ENCODE data around the gene MANEA. TPM values are rescaled to one million over a fixed set of nuclear protein-coding genes. Genes with fewer than 3 reads are reported as not detected.

The MANEA gene
- total RNA-seq, 2 donors from 2014 or later = 77.8 to 141 TPM

DNA sequence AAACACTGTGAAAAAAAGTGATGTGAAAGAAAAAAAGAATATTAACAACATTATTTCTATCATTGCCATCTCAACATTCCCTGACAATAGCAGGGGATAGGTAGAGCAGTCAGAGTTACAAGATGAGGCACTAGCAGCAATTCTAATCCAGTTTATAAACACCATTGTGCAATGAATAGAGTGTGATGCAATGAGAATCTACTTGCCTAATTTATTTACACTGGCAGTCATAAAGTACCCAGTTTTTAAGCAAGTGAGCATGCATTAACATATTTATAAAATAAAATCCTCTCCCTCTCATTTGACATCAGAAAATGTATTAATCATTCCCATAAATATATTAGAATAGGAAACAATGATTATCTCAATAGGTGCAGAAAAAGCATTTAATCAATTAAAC is 2.5 kb upstream of the MANEA start:
- H3K4me1 ChIP-seq (ENCODE audit: control insufficient read depth, insufficient read depth, low read length) = peaks cover 6% of the 10 kb centered on the region
- peaks cover 33% of the 10 kb centered on the region for H3K4me1 Mint-ChIP-seq
- TF ChIP-seq, protein P1, sequence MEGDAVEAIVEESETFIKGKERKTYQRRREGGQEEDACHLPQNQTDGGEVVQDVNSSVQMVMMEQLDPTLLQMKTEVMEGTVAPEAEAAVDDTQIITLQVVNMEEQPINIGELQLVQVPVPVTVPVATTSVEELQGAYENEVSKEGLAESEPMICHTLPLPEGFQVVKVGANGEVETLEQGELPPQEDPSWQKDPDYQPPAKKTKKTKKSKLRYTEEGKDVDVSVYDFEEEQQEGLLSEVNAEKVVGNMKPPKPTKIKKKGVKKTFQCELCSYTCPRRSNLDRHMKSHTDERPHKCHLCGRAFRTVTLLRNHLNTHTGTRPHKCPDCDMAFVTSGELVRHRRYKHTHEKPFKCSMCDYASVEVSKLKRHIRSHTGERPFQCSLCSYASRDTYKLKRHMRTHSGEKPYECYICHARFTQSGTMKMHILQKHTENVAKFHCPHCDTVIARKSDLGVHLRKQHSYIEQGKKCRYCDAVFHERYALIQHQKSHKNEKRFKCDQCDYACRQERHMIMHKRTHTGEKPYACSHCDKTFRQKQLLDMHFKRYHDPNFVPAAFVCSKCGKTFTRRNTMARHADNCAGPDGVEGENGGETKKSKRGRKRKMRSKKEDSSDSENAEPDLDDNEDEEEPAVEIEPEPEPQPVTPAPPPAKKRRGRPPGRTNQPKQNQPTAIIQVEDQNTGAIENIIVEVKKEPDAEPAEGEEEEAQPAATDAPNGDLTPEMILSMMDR (conservative IDR thresholded peaks at IDR 0.05) = no peak
- H3K9ac ChIP-seq (ENCODE audit: extremely low read depth, low read length, poor library complexity, severe bottlenecking) = peak overlapping the region; percentile 99
- H3K36me3 ChIP-seq (ENCODE audit: control insufficient read depth, insufficient read depth, low read length) = peaks cover 41% of the 10 kb centered on the region
- peaks cover 18% of the 10 kb centered on the region for H3K9me3 Mint-ChIP-seq
- peak overlapping the region; percentile 99 for H3K4me3 ChIP-seq (ENCODE audit: low read length)
- no peak overlapping the region for H3K27ac ChIP-seq (ENCODE audit: low read depth, low read length)
- H3K27me3 ChIP-seq (ENCODE audit: control insufficient read depth, insufficient read depth, low read length, poor library complexity, severe bottlenecking) = no peaks in the 10 kb centered on the region
- H3K9me3 ChIP-seq (ENCODE audit: control insufficient read depth, low read length) = peaks cover 4% of the 10 kb centered on the region
- DNase-seq = no peak
- peak overlapping the region; percentile 94 for H3K4me3 Mint-ChIP-seq
- H3K27ac Mint-ChIP-seq = peak overlapping the region; percentile 87
- H3K27me3 Mint-ChIP-seq (ENCODE audit: insufficient read depth) = no peaks in the 10 kb centered on the region
- peaks cover 28% of the 10 kb centered on the region for H3K36me3 Mint-ChIP-seq (ENCODE audit: low read depth)

DNA sequence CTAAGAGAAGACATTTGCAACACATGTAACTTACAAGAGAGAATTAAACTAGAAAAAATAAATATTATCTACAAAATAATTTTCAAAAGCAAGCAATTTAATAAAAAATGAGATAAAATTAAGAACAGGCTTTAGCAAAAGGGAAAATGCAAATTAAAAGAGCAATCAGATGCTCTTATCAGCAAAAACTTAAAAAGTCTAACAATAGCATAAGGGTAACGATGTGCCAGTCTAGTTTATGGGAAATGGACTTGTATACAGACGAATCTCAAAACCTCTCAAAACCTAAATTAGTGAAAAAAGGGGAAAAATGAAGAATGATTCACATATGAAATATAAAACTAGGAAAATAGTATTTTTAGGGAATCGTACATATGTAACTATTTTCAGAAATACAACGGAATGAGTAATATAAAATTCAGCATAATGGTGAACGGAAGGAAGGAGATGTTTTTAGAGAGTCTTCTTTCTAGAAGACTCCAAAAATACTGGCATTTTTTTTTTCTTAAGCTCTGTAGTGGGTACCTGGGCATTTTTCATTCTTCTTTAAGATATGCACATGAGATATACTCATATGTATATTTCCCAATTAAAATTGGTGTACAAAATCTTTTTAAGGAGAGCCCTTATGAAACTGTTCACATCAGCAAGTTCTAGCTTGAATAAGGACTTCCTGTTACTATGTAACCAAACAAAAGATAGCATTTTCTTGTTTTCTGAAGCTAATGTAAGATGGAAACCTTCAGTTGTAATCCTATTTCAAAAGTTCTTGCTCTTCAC is 927 bp upstream of the MANEA start:
- H3K27ac Mint-ChIP-seq = peak overlapping the region; percentile 96
- peak overlapping the region; percentile 94 for H3K4me3 Mint-ChIP-seq
- peaks cover 36% of the 10 kb centered on the region for H3K36me3 Mint-ChIP-seq (ENCODE audit: low read depth)
- H3K27ac ChIP-seq (ENCODE audit: low read depth, low read length) = peak overlapping the region; percentile 93
- peaks cover 22% of the 10 kb centered on the region for H3K4me1 Mint-ChIP-seq
- TF ChIP-seq, protein P1 (conservative IDR thresholded peaks at IDR 0.05) = no peak
- H3K9me3 Mint-ChIP-seq = peaks cover 30% of the 10 kb centered on the region
- peak overlapping the region; percentile 99 for H3K4me3 ChIP-seq (ENCODE audit: low read length)
- peaks cover 6% of the 10 kb centered on the region for H3K4me1 ChIP-seq (ENCODE audit: control insufficient read depth, insufficient read depth, low read length)
- peaks cover 17% of the 10 kb centered on the region for H3K9me3 ChIP-seq (ENCODE audit: control insufficient read depth, low read length)
- no peaks in the 10 kb centered on the region for H3K27me3 ChIP-seq (ENCODE audit: control insufficient read depth, insufficient read depth, low read length, poor library complexity, severe bottlenecking)
- no peaks in the 10 kb centered on the region for H3K27me3 Mint-ChIP-seq (ENCODE audit: insufficient read depth)
- H3K36me3 ChIP-seq (ENCODE audit: control insufficient read depth, insufficient read depth, low read length) = peaks cover 44% of the 10 kb centered on the region
- 21 to 60% methylated on average over 2 to 4 of the region's 5 CpGs for WGBS, 2 experiments (ENCODE audit: insufficient coverage in 1 of 2, insufficient read length in 1 of 2)
- H3K9ac ChIP-seq (ENCODE audit: extremely low read depth, low read length, poor library complexity, severe bottlenecking) = peak overlapping the region; percentile 99
- DNase-seq = no peak

DNA sequence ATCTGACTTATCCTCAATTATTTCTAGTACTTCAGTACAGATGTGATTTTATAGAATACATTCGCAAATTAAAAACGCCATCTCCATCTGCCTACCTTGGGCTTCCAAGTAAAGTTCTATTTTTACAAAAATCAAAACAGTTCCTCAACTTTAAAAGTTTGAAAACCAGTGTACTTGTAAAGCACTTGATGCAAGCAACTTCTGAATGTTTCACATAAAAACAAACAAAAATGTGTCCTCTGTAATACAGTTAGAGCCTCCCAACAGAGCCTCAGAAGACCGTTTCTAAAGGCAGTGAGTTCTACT is 384 bp upstream of the MANEA start:
- Mint-ChIP-seq H3K27ac (peak overlapping the region; percentile 96), H3K4me1 (peaks cover 17% of the 10 kb centered on the region), H3K36me3 (ENCODE audit: low read depth) (peaks cover 38% of the 10 kb centered on the region), H3K27me3 (ENCODE audit: insufficient read depth) (no peaks in the 10 kb centered on the region), H3K9me3 (peaks cover 33% of the 10 kb centered on the region), H3K4me3 (peak overlapping the region; percentile 94)
- Histone ChIP-seq H3K9me3 (ENCODE audit: control insufficient read depth, low read length) (peaks cover 23% of the 10 kb centered on the region), H3K36me3 (ENCODE audit: control insufficient read depth, insufficient read depth, low read length) (peaks cover 44% of the 10 kb centered on the region), H3K27ac (ENCODE audit: low read depth, low read length) (peak overlapping the region; percentile 93), H3K9ac (ENCODE audit: extremely low read depth, low read length, poor library complexity, severe bottlenecking) (peak overlapping the region; percentile 99), H3K27me3 (ENCODE audit: control insufficient read depth, insufficient read depth, low read length, poor library complexity, severe bottlenecking) (no peaks in the 10 kb centered on the region), H3K4me3 (ENCODE audit: low read length) (peak overlapping the region; percentile 99), H3K4me1 (ENCODE audit: control insufficient read depth, insufficient read depth, low read length) (peaks cover 2% of the 10 kb centered on the region)
- TF ChIP-seq, protein P1 (conservative IDR thresholded peaks at IDR 0.05) = no peak
- WGBS, 2 experiments (ENCODE audit: insufficient coverage in 1 of 2, insufficient read length in 1 of 2) = 0 to 2% methylated on average over 3 of the region's 3 CpGs
- no peak for DNase-seq

Data from endodermal cell (in vitro differentiated cells).